Measurements from ENCODE around the gene EPB41L2. TPM values are rescaled to one million over a fixed set of nuclear protein-coding genes. Genes with fewer than 3 reads are reported as not detected.
A peak's percentile ranks its signal among the peaks of the same experiment; 100 is the strongest.

The EPB41L2 gene
- total RNA-seq, 4 donors from 2014 or later = 45.3 to 102 (median 61.9) TPM

DNA sequence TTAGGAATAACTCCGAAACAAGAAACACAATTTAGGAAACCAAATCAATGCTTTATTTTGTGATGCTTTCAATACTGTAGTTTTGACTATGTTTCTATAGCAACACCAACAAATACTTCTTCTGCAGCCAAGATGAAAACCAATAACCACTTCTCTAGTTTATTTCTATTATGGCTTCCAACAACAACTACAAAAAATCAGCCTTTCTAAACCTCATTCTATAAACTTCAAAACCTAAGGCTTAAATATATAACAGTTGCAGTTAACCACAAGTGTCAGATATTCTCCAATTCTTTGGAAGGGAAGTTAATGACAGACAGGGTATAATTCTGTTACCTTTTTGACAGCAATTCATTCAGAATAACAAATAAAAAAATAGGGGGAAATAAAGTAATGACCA lies 80.9 kb downstream of the EPB41L2 start:
- 55 to 62% methylated on average over 1 of the region's 1 CpG for WGBS, 2 donors (ENCODE audit: low coverage in 1 of 2)

GRCh38 chr6:130981409-130981808 lies 81.6 kb downstream of the EPB41L2 start:
- Histone ChIP-seq H3K4me3 (no peak overlapping the region), H3K27me3 (no peaks in the 10 kb centered on the region), H3K4me1 (peaks cover 0 to 34% (median 4%) of the 10 kb centered on the region in 4 donors), H3K9me3 (no peaks in the 10 kb centered on the region), H3K36me3 (no peaks in the 10 kb centered on the region), H3K27ac (peak overlapping the region in 3 of 4 donors; percentile 21 to 43 (median 25))
- in situ Hi-C loops (cut with MboI; ENCODE audit: low pct_ligation_motif_present in 1 of 4, low pct_unique_long_range_greater_than_20kb in 1 of 4, low sequenced_read_pairs in 3 of 4) = no loop called here
- TF ChIP-seq POLR2AphosphoS5 (IDR thresholded peaks at IDR 0.05) (peak in 2 of 3 donors; percentile 24 to 45), EP300 (IDR thresholded peaks at IDR 0.05; ENCODE audit: low read depth) (no peak)
- intact Hi-C loops (cut with DNase I; ENCODE audit: low total_unique reads) = no loop called here
- no peak for DNase-seq

More for the DNA sequence above, 80.9 kb downstream of the EPB41L2 start:
- H3K4me3 ChIP-seq = no peak overlapping the region
- peaks cover 0 to 34% (median 4%) of the 10 kb centered on the region in 4 donors for H3K4me1 ChIP-seq
- intact Hi-C loops (cut with DNase I; ENCODE audit: low total_unique reads) = no loop called here
- no peaks in the 10 kb centered on the region for H3K27me3 ChIP-seq
- no peak for TF ChIP-seq CTCF (IDR thresholded peaks at IDR 0.05)
- no peak for TF ChIP-seq POLR2AphosphoS5 (IDR thresholded peaks at IDR 0.05)
- TF ChIP-seq EP300 (IDR thresholded peaks at IDR 0.05; ENCODE audit: low read depth) = no peak
- no peak for TF ChIP-seq POLR2A (IDR thresholded peaks at IDR 0.05)
- H3K9me3 ChIP-seq = no peaks in the 10 kb centered on the region
- H3K36me3 ChIP-seq = no peaks in the 10 kb centered on the region
- no peak overlapping the region for H3K27ac ChIP-seq
- no peak for DNase-seq
- in situ Hi-C loops (cut with MboI; ENCODE audit: low pct_ligation_motif_present in 1 of 4, low pct_unique_long_range_greater_than_20kb in 1 of 4, low sequenced_read_pairs in 3 of 4) = no loop called here

- H3K4me3 ChIP-seq = no peak overlapping the region
Observed at GRCh38 chr6:130980310-130981032, 82.6 kb downstream of the EPB41L2 start.

DNA sequence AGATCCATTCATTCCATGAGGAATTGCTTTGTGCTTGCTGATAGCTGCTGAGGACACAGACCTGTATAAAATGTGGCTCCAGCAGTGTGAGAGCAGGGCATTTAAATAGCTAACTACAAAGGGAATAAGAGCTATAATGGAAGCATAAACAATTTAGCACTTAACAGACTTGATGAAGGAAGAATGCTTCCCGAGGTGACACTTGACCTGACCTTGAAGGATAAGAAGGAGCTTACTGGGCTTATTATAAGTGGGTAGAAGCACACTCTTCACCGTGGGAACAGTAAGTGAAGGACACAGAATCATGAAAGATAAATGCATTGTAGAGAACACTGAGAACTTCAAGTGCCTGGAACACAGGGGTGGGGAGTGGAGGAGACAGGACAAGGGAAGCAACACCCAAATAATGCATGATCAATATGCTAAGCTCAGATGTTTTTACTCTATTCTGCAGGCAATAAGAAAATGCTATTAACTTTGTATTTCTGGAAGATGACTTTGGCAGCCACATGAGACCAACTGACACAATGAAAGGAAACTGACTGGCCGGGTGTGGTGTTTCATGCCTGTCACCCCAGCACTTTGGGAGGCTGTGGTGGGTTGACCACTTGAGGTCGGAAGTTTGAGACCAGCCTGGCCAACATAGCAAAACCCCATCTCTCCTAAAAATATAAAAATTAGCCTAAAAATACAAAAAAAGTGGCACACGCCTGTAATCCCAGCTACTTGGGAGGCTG lies 84.2 kb downstream of the EPB41L2 start:
- 78 to 82% methylated on average over 5 of the region's 5 CpGs for WGBS, 2 donors (ENCODE audit: low coverage in 1 of 2)
- intact Hi-C loops (cut with DNase I; ENCODE audit: low total_unique reads) = no loop called here
- in situ Hi-C loops (cut with MboI; ENCODE audit: low pct_ligation_motif_present in 1 of 4, low pct_unique_long_range_greater_than_20kb in 1 of 4, low sequenced_read_pairs in 3 of 4) = no loop called here
- H3K27me3 ChIP-seq = no peaks in the 10 kb centered on the region
- H3K36me3 ChIP-seq = no peaks in the 10 kb centered on the region
- no peak overlapping the region for H3K27ac ChIP-seq
- H3K4me1 ChIP-seq = peaks cover 0 to 34% (median 4%) of the 10 kb centered on the region in 4 donors
- no peak for DNase-seq
- TF ChIP-seq POLR2A (IDR thresholded peaks at IDR 0.05) (no peak), CTCF (IDR thresholded peaks at IDR 0.05) (no peak), EP300 (IDR thresholded peaks at IDR 0.05; ENCODE audit: low read depth) (no peak), POLR2AphosphoS5 (IDR thresholded peaks at IDR 0.05) (no peak)
- H3K4me3 ChIP-seq = no peak overlapping the region
- H3K9me3 ChIP-seq = no peaks in the 10 kb centered on the region

More at GRCh38 chr6:130980310-130981032, 82.6 kb downstream of the EPB41L2 start:
- Histone ChIP-seq H3K4me1 (peaks cover 0 to 34% (median 4%) of the 10 kb centered on the region in 4 donors), H3K27ac (peak overlapping the region in 2 of 4 donors; percentile 21 to 25), H3K36me3 (no peaks in the 10 kb centered on the region), H3K27me3 (no peaks in the 10 kb centered on the region), H3K9me3 (no peaks in the 10 kb centered on the region)
- 73 to 80% methylated on average over 5 of the region's 5 CpGs for WGBS, 2 donors (ENCODE audit: low coverage in 1 of 2)
- DNase-seq = no peak
- in situ Hi-C loops (cut with MboI; ENCODE audit: low pct_ligation_motif_present in 1 of 4, low pct_unique_long_range_greater_than_20kb in 1 of 4, low sequenced_read_pairs in 3 of 4) (no loop called here), intact Hi-C loops (cut with DNase I; ENCODE audit: low total_unique reads) (no loop called here)
- TF ChIP-seq POLR2AphosphoS5 (IDR thresholded peaks at IDR 0.05) (no peak), EP300 (IDR thresholded peaks at IDR 0.05; ENCODE audit: low read depth) (no peak), POLR2A (IDR thresholded peaks at IDR 0.05) (no peak), CTCF (IDR thresholded peaks at IDR 0.05) (no peak)
